Mesenchymal stem cell (in vitro differentiated cells and primary cell): ENCODE measurements around the gene CEP72.

ENCODE experiments used
- DNase-seq: peaks from one replicate; pipeline ENCODE4 v3.0.0-alpha.2; 2013
- H2AFZ ChIP-seq: one replicate; pipeline ENCODE4 v1.6.1; 2013; ENCODE audit warnings: low read depth, mild to moderate bottlenecking, control low read depth, inconsistent platforms, low read length, moderate library complexity
- H2AK5ac ChIP-seq: 2 replicates; pipeline ENCODE4 v1.6.1; 2013; ENCODE audit warnings: low read length, moderate library complexity, mild to moderate bottlenecking, inconsistent platforms; ENCODE audit not compliant: severe bottlenecking
- H2BK120ac ChIP-seq: one replicate; pipeline ENCODE4 v1.6.1; 2013; ENCODE audit warnings: low read depth, mild to moderate bottlenecking, inconsistent platforms, low read length, moderate library complexity
- H2BK12ac ChIP-seq, 2 experiments: one replicate each; pipeline ENCODE4 v1.6.1; 2013; ENCODE audit warnings: inconsistent platforms in 2 of 2, low read length in 2 of 2, mild to moderate bottlenecking in 2 of 2, moderate library complexity in 2 of 2, control low read depth in 1 of 2
- H2BK15ac ChIP-seq: one replicate; pipeline ENCODE4 v1.6.1; 2013; ENCODE audit warnings: mild to moderate bottlenecking, low read depth, inconsistent platforms; ENCODE audit not compliant: poor library complexity, severe bottlenecking
- H2BK5ac ChIP-seq: 2 replicates; pipeline ENCODE4 v1.6.1; 2013; ENCODE audit warnings: low read depth, mild to moderate bottlenecking, low read length, control low read depth, inconsistent platforms; ENCODE audit not compliant: poor library complexity, severe bottlenecking
- H3K14ac ChIP-seq, 2 experiments: one replicate each; pipeline ENCODE4 v1.6.1; 2013; ENCODE audit warnings: inconsistent platforms in 2 of 2, low read length in 2 of 2, control low read depth in 1 of 2, mild to moderate bottlenecking in 1 of 2, moderate library complexity in 1 of 2
- H3K18ac ChIP-seq, 2 experiments: one replicate each; pipeline ENCODE4 v1.6.1; 2013; ENCODE audit warnings: inconsistent platforms in 2 of 2, low read length in 2 of 2, control low read depth in 1 of 2, low read depth in 1 of 2, mild to moderate bottlenecking in 1 of 2
- H3K23ac ChIP-seq, 2 experiments: one replicate each; pipeline ENCODE4 v1.6.1; 2013; ENCODE audit warnings: inconsistent platforms in 2 of 2, low read length in 2 of 2, mild to moderate bottlenecking in 2 of 2, moderate library complexity in 2 of 2, control low read depth in 1 of 2
- H3K27ac ChIP-seq: 2 replicates; pipeline ENCODE4 v1.5.1; 2013; ENCODE audit warnings: mild to moderate bottlenecking, moderate library complexity, low read length, control low read depth, inconsistent platforms; ENCODE audit not compliant: poor library complexity, severe bottlenecking
- H3K27me3 ChIP-seq, 2 experiments: 2 replicates each; pipeline versions ENCODE4 v1.6.1 to v1.7.0; 2013; ENCODE audit warnings: low read length in 2 of 2, mild to moderate bottlenecking in 2 of 2, moderate library complexity in 2 of 2, control low read depth in 1 of 2, inconsistent platforms in 1 of 2; ENCODE audit not compliant: control insufficient read depth in 1 of 2, insufficient read depth in 1 of 2
- H3K36me3 ChIP-seq, 2 experiments: 2 replicates each; pipeline versions ENCODE4 v1.6.1 to v1.7.0; 2013; ENCODE audit warnings: low read length in 2 of 2, control low read depth in 1 of 2, inconsistent platforms in 1 of 2, low read depth in 1 of 2, mild to moderate bottlenecking in 1 of 2; ENCODE audit not compliant: insufficient read depth in 2 of 2, control insufficient read depth in 1 of 2
- H3K4ac ChIP-seq, 2 experiments: one replicate each; pipeline ENCODE4 v1.6.1; 2013; ENCODE audit warnings: inconsistent platforms in 2 of 2, low read length in 2 of 2, mild to moderate bottlenecking in 2 of 2, moderate library complexity in 2 of 2, control low read depth in 1 of 2, low read depth in 1 of 2
- H3K4me1 ChIP-seq: 2 replicates; pipeline ENCODE4 v1.6.1; 2013; ENCODE audit warnings: low read depth, low read length, control low read depth; ENCODE audit not compliant: control insufficient read depth, insufficient read depth
- H3K4me2 ChIP-seq: 2 replicates; pipeline ENCODE4 v1.6.1; 2013; ENCODE audit warnings: low read length, mild to moderate bottlenecking, inconsistent platforms; ENCODE audit not compliant: poor library complexity, severe bottlenecking
- H3K4me3 ChIP-seq, 2 experiments: 2 replicates each; pipeline versions ENCODE4 v1.5.1 to v1.7.0; 2013; ENCODE audit warnings: low read length in 2 of 2, mild to moderate bottlenecking in 2 of 2, control low read depth in 1 of 2, low read depth in 1 of 2; ENCODE audit not compliant: insufficient read depth in 1 of 2
- H3K79me1 ChIP-seq: replicated peaks from 2 replicates; pipeline ENCODE4 v1.6.1; 2013; ENCODE audit warnings: mild to moderate bottlenecking, control low read depth, low read length, inconsistent platforms; ENCODE audit not compliant: poor library complexity, severe bottlenecking
- H3K9ac ChIP-seq: 2 replicates; pipeline ENCODE4 v1.7.0; 2013; ENCODE audit warnings: mild to moderate bottlenecking, low read length, moderate library complexity
- H3K9me3 ChIP-seq: 2 replicates; pipeline ENCODE4 v1.7.0; 2013; ENCODE audit warnings: mild to moderate bottlenecking, low read length; ENCODE audit not compliant: control insufficient read depth
- H4K8ac ChIP-seq: one replicate; pipeline ENCODE4 v1.6.1; 2013; ENCODE audit warnings: inconsistent platforms, mild to moderate bottlenecking, low read length, moderate library complexity
- H4K91ac ChIP-seq: one replicate; pipeline ENCODE4 v1.6.1; 2013; ENCODE audit warnings: mild to moderate bottlenecking, low read length, inconsistent platforms
- WGBS: methylation state at CpG from one replicate; pipeline ENCODE4 v1.1.7; 2013; ENCODE audit warnings: mixed read lengths; 5-methylcytosine and 5-hydroxymethylcytosine counted together

The CEP72 gene

GRCh38 chr5:647311-647710 is 35.2 kb downstream of the CEP72 start:
- no peak overlapping the region for H2AFZ ChIP-seq

GRCh38 chr5:647727-648126 is 35.6 kb downstream of the CEP72 start:
- Histone ChIP-seq H3K27ac (no peak overlapping the region), H3K4ac (no peak overlapping the region), H2AFZ (no peak overlapping the region), H3K9ac (no peak overlapping the region), H3K27me3 (no peaks in the 10 kb centered on the region), H4K8ac (no peak overlapping the region), H3K9me3 (no peaks in the 10 kb centered on the region), H2BK5ac (no peak overlapping the region), H2BK12ac (no peak overlapping the region), H3K36me3 (peaks cover 11 to 59% of the 10 kb centered on the region in 2 experiments), H3K4me3 (no peak overlapping the region), H3K79me1 (peaks cover 14% of the 10 kb centered on the region), H2BK120ac (no peak overlapping the region), H3K4me2 (no peak overlapping the region), H3K23ac (no peak overlapping the region), H2BK15ac (no peak overlapping the region), H3K18ac (no peak overlapping the region), H4K91ac (no peak overlapping the region), H3K4me1 (no peaks in the 10 kb centered on the region), H2AK5ac (no peak overlapping the region), H3K14ac (no peak overlapping the region)
- no peak for DNase-seq
- 95% methylated on average over 9 of the region's 9 CpGs for WGBS

More at GRCh38 chr5:647311-647710, 35.2 kb downstream of the CEP72 start:
- Histone ChIP-seq H3K14ac (no peak overlapping the region), H3K4me2 (no peak overlapping the region), H2BK5ac (no peak overlapping the region), H2BK12ac (no peak overlapping the region), H3K27ac (no peak overlapping the region), H3K27me3 (no peaks in the 10 kb centered on the region), H3K4me1 (no peaks in the 10 kb centered on the region), H4K91ac (no peak overlapping the region), H3K9me3 (no peaks in the 10 kb centered on the region), H4K8ac (no peak overlapping the region), H2BK15ac (no peak overlapping the region), H3K18ac (no peak overlapping the region), H3K79me1 (peaks cover 14% of the 10 kb centered on the region), H3K23ac (no peak overlapping the region), H3K9ac (no peak overlapping the region), H2BK120ac (no peak overlapping the region), H3K4ac (no peak overlapping the region), H2AK5ac (no peak overlapping the region), H3K4me3 (no peak overlapping the region), H3K36me3 (peaks cover 11 to 61% of the 10 kb centered on the region in 2 experiments)
- WGBS: 97% methylated on average over 2 of the region's 4 CpGs
- DNase-seq: no peak

GRCh38 chr5:651296-652022 is 39.3 kb downstream of the CEP72 start:
- Histone ChIP-seq H3K36me3 (peaks cover 8 to 39% of the 10 kb centered on the region in 2 experiments), H3K4me1 (peaks cover 6% of the 10 kb centered on the region), H3K9me3 (no peaks in the 10 kb centered on the region), H2AK5ac (no peak overlapping the region), H2BK15ac (no peak overlapping the region), H3K4me3 (no peak overlapping the region), H2BK5ac (no peak overlapping the region), H3K4me2 (no peak overlapping the region), H2AFZ (no peak overlapping the region), H4K8ac (no peak overlapping the region), H4K91ac (peak overlapping the region; percentile 25), H2BK120ac (no peak overlapping the region), H3K18ac (no peak overlapping the region), H3K9ac (no peak overlapping the region), H3K27me3 (no peaks in the 10 kb centered on the region), H3K4ac (no peak overlapping the region), H3K14ac (no peak overlapping the region), H3K79me1 (peaks cover 14% of the 10 kb centered on the region), H3K23ac (no peak overlapping the region), H2BK12ac (no peak overlapping the region), H3K27ac (no peak overlapping the region)
- WGBS: 88% methylated on average over 12 of the region's 16 CpGs
- no peak for DNase-seq

GRCh38 chr5:652023-652515 is 39.9 kb downstream of the CEP72 start:
- H4K91ac ChIP-seq: peak overlapping the region; percentile 25
- no peak overlapping the region for H2AFZ ChIP-seq
- H3K23ac ChIP-seq: no peak overlapping the region
- no peak overlapping the region for H2BK5ac ChIP-seq
- no peak overlapping the region for H3K27ac ChIP-seq
- no peak overlapping the region for H3K18ac ChIP-seq
- H3K36me3 ChIP-seq: peaks cover 8 to 33% of the 10 kb centered on the region in 2 experiments
- no peak overlapping the region for H3K9ac ChIP-seq
- H3K4me3 ChIP-seq: no peak overlapping the region
- no peaks in the 10 kb centered on the region for H3K9me3 ChIP-seq
- H3K79me1 ChIP-seq: peaks cover 8% of the 10 kb centered on the region
- H4K8ac ChIP-seq: no peak overlapping the region
- H2BK15ac ChIP-seq: no peak overlapping the region
- no peak overlapping the region for H3K4me2 ChIP-seq
- H3K14ac ChIP-seq: no peak overlapping the region
- peaks cover 6% of the 10 kb centered on the region for H3K4me1 ChIP-seq
- no peak overlapping the region for H2BK12ac ChIP-seq
- no peak overlapping the region for H2AK5ac ChIP-seq
- no peak for DNase-seq
- no peaks in the 10 kb centered on the region for H3K27me3 ChIP-seq
- no peak overlapping the region for H3K4ac ChIP-seq
- no peak overlapping the region for H2BK120ac ChIP-seq
- WGBS: 100% methylated on average over 8 of the region's 8 CpGs
